Calu3 (cell line): ENCODE data around the gene ERICH3. TPM values are rescaled to one million over a fixed set of nuclear protein-coding genes. Genes with fewer than 3 reads are reported as not detected.

Experiments
- BruUV-seq: library from RNA; stranded (reverse); fragments of 400-500 nt; replicated peaks from 2 replicates; lab custom pipeline; 2021; lab: Mats Ljungman, UMichigan
- CTCF ChIA-PET: fragments of 300-600 bp; sonication (Branson Sonifier 250); formaldehyde crosslinking; loops from one replicate; lab custom pipeline; 2022; ENCODE audit warnings: antibody characterized with exemption; lab: Charles Lee
- DNase-seq: peaks from one replicate; pipeline ENCODE4 v3.0.0; 2022
- H3K27ac Mint-ChIP-seq: one replicate; pipeline ENCODE4 v1.8.0; 2022; ENCODE audit warnings: mixed read lengths; ENCODE audit not compliant: unreplicated experiment
- H3K27me3 Mint-ChIP-seq: one replicate; pipeline ENCODE4 v1.8.0; 2022; ENCODE audit warnings: mixed read lengths; ENCODE audit not compliant: unreplicated experiment
- H3K36me3 Mint-ChIP-seq: one replicate; pipeline ENCODE4 v1.8.0; 2022; ENCODE audit warnings: mild to moderate bottlenecking, moderate library complexity, mixed read lengths; ENCODE audit not compliant: insufficient read depth, unreplicated experiment
- H3K4me1 Mint-ChIP-seq: one replicate; pipeline ENCODE4 v1.8.0; 2022; ENCODE audit warnings: mild to moderate bottlenecking, low read depth, mixed read lengths; ENCODE audit not compliant: unreplicated experiment
- H3K4me3 Mint-ChIP-seq: one replicate; pipeline ENCODE4 v1.8.0; 2022; ENCODE audit warnings: mild to moderate bottlenecking, low read depth, moderate library complexity, mixed read lengths; ENCODE audit not compliant: unreplicated experiment
- H3K9me3 Mint-ChIP-seq: one replicate; pipeline ENCODE4 v1.8.0; 2022; ENCODE audit warnings: low read depth, mixed read lengths; ENCODE audit not compliant: unreplicated experiment
- CTCF ChIP-seq: fragments of 200-600 bp; IDR thresholded peaks from one replicate; pipeline ENCODE4 v1.8.0; 2022; ENCODE audit warnings: antibody characterized with exemption; ENCODE audit not compliant: unreplicated experiment
- intact Hi-C: fragments of 100-400 bp; cut with micrococcal nuclease; formaldehyde crosslinking; loops from one replicate; pipeline ENCODE4 v1.10.0; 2022; ENCODE audit not compliant: unreplicated experiment
- total RNA-seq: library from RNA; stranded (reverse); gene quantifications from 2 replicates; pipeline ENCODE4 v1.2.3, GENCODE V29; 2022

ERICH3 gene
- total RNA-seq, 1 experiment from 2014 or later: 0.35 TPM

GRCh38 chr1:74523873-74524480 lies 149.6 kb downstream of the ERICH3 start:
- H3K27me3 Mint-ChIP-seq: peaks cover 19% of the 10 kb centered on the region
- no peak for DNase-seq
- no peaks in the 10 kb centered on the region for H3K4me1 Mint-ChIP-seq
- BruUV-seq: no TSS peak
- intact Hi-C loops: no loop called here
- H3K36me3 Mint-ChIP-seq: no peaks in the 10 kb centered on the region
- no peak for TF ChIP-seq CTCF
- no peak overlapping the region for H3K4me3 Mint-ChIP-seq
- CTCF ChIA-PET: no interaction called here
- H3K9me3 Mint-ChIP-seq: no peaks in the 10 kb centered on the region
- no peak overlapping the region for H3K27ac Mint-ChIP-seq

DNA sequence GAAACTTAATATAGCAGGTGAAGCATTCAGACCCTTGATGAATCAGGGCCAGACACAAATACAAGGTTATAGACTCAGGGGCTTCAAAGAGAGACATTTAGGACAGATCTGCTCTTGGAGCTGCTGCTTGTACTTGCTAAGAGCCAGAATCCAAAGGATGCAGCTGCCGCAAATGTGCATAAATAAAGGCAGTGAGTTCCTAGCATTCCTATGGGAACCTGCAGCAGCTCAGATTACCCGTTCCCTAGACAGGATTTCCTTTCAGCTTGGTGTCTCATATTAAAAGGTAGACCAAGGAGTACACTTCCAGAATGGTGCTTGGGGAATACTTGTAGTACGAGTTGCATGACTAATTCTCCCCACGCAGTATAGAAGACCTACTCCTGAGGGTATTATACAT lies 151.4 kb downstream of the ERICH3 start:
- Mint-ChIP-seq H3K4me1 (no peaks in the 10 kb centered on the region), H3K27me3 (peaks cover 2% of the 10 kb centered on the region), H3K27ac (no peak overlapping the region), H3K36me3 (no peaks in the 10 kb centered on the region), H3K9me3 (no peaks in the 10 kb centered on the region), H3K4me3 (no peak overlapping the region)
- no peak for DNase-seq
- intact Hi-C loops: no loop called here
- CTCF ChIA-PET: interaction anchor here (1.0 kb wide), 1 partner anchor 18 kb away, joined by 3 read pairs; no protein-coding TSS in a partner anchor
- no peak for TF ChIP-seq CTCF
- no TSS peak for BruUV-seq

Other genes with a start within 250 kb of the ERICH3 start
- gene LRRC53, start 161.2 kb downstream of the ERICH3 start, total RNA-seq: not detected in 2 replicates
- gene CRYZ, start 59.3 kb upstream of the ERICH3 start, total RNA-seq: 132 and 143 TPM in 2 replicates
- 29.1 and 31.3 TPM in 2 replicates for gene TYW3, start 59.4 kb upstream of the ERICH3 start, total RNA-seq